Type B pancreatic cell (in vitro differentiated cells): Measurements from ENCODE around the gene R3HDM2. TPM values are rescaled to one million over a fixed set of nuclear protein-coding genes. Genes with fewer than 3 reads are reported as not detected.
A peak's percentile ranks its signal among the peaks of the same experiment; 100 is the strongest.

Experiments
- DNase-seq: peaks from one replicate; pipeline ENCODE4 v3.0.0; 2021; ENCODE audit warnings: mixed read lengths; ENCODE audit not compliant: unreplicated experiment; ENCODE audit errors: extremely low spot score
- H3K27ac Mint-ChIP-seq: 2 replicates; pipeline ENCODE4 v1.8.0; 2021; ENCODE audit warnings: mild to moderate bottlenecking, mixed read lengths
- H3K27me3 Mint-ChIP-seq: 2 replicates; pipeline ENCODE4 v1.8.0; 2021; ENCODE audit warnings: mixed read lengths
- H3K36me3 Mint-ChIP-seq: 2 replicates; pipeline ENCODE4 v1.8.0; 2021; ENCODE audit warnings: mixed read lengths
- H3K4me1 Mint-ChIP-seq: one replicate; pipeline ENCODE4 v1.8.0; 2021; ENCODE audit warnings: mixed read lengths; ENCODE audit not compliant: unreplicated experiment
- H3K4me3 Mint-ChIP-seq: 2 replicates; pipeline ENCODE4 v1.8.0; 2021; ENCODE audit warnings: mild to moderate bottlenecking, mixed read lengths
- H3K9me3 Mint-ChIP-seq: 2 replicates; pipeline ENCODE4 v1.8.0; 2021; ENCODE audit warnings: mixed read lengths
- CTCF ChIP-seq: fragments of 200-600 bp; sonication (generic); conservative IDR thresholded peaks from 2 replicates; pipeline ENCODE4 v1.5.0; 2021; ENCODE audit warnings: antibody characterized with exemption, mild to moderate bottlenecking
- total RNA-seq: library from RNA; stranded (reverse); gene quantifications from 2 replicates; pipeline ENCODE4 v1.2.1, GENCODE V29; 2021; ENCODE audit warnings: low replicate concordance

R3HDM2 gene
- total RNA-seq, 1 donor from 2014 or later = 59.0 TPM

GRCh38 chr12:57234571-57235016 is 196.2 kb downstream of the R3HDM2 start:
- DNase-seq = no peak
- peaks cover 30% of the 10 kb centered on the region for H3K27me3 Mint-ChIP-seq
- peaks cover 9% of the 10 kb centered on the region for H3K36me3 Mint-ChIP-seq
- H3K9me3 Mint-ChIP-seq = no peaks in the 10 kb centered on the region
- peak overlapping the region; percentile 12 for H3K27ac Mint-ChIP-seq
- TF ChIP-seq CTCF = no peak
- peaks cover 41% of the 10 kb centered on the region for H3K4me1 Mint-ChIP-seq
- H3K4me3 Mint-ChIP-seq = peak overlapping the region; percentile 21

GRCh38 chr12:57234233-57234570 is 196.6 kb downstream of the R3HDM2 start:
- peaks cover 42% of the 10 kb centered on the region for H3K4me1 Mint-ChIP-seq
- peaks cover 26% of the 10 kb centered on the region for H3K27me3 Mint-ChIP-seq
- no peak for DNase-seq
- TF ChIP-seq CTCF = no peak
- peak overlapping the region; percentile 12 for H3K27ac Mint-ChIP-seq
- H3K9me3 Mint-ChIP-seq = no peaks in the 10 kb centered on the region
- peaks cover 9% of the 10 kb centered on the region for H3K36me3 Mint-ChIP-seq
- peak overlapping the region; percentile 21 for H3K4me3 Mint-ChIP-seq

- Mint-ChIP-seq H3K36me3 (peaks cover 9% of the 10 kb centered on the region), H3K4me1 (peaks cover 43% of the 10 kb centered on the region)
Measured at GRCh38 chr12:57233357-57234232, 197.2 kb downstream of the R3HDM2 start.

GRCh38 chr12:57232156-57232756 is 198.6 kb downstream of the R3HDM2 start:
- peaks cover 42% of the 10 kb centered on the region for H3K4me1 Mint-ChIP-seq
- no peak for DNase-seq
- H3K36me3 Mint-ChIP-seq = peaks cover 9% of the 10 kb centered on the region
- H3K9me3 Mint-ChIP-seq = no peaks in the 10 kb centered on the region
- peaks cover 20% of the 10 kb centered on the region for H3K27me3 Mint-ChIP-seq
- H3K27ac Mint-ChIP-seq = no peak overlapping the region
- peak overlapping the region; percentile 28 for H3K4me3 Mint-ChIP-seq
- TF ChIP-seq CTCF = no peak

More at GRCh38 chr12:57233357-57234232, 197.2 kb downstream of the R3HDM2 start:
- no peak for DNase-seq
- peak overlapping the region; percentile 12 for H3K27ac Mint-ChIP-seq
- peak overlapping the region; percentile 21 for H3K4me3 Mint-ChIP-seq
- no peak for TF ChIP-seq CTCF
- peaks cover 22% of the 10 kb centered on the region for H3K27me3 Mint-ChIP-seq
- no peaks in the 10 kb centered on the region for H3K9me3 Mint-ChIP-seq

- peaks cover 9% of the 10 kb centered on the region for H3K36me3 Mint-ChIP-seq
- TF ChIP-seq CTCF = no peak
- peaks cover 43% of the 10 kb centered on the region for H3K4me1 Mint-ChIP-seq
- peaks cover 18% of the 10 kb centered on the region for H3K27me3 Mint-ChIP-seq
- no peak overlapping the region for H3K27ac Mint-ChIP-seq
- peak overlapping the region; percentile 98 for H3K4me3 Mint-ChIP-seq
- DNase-seq = no peak
- H3K9me3 Mint-ChIP-seq = no peaks in the 10 kb centered on the region
Measured at GRCh38 chr12:57231276-57232021, 199.4 kb downstream of the R3HDM2 start.
